Endodermal cell (in vitro differentiated cells): ENCODE measurements around the gene AP3S2. TPM values are rescaled to one million over a fixed set of nuclear protein-coding genes. Genes with fewer than 3 reads are reported as not detected.
"Not testable (repeated sequence)": the region's sequence is repeated elsewhere in the genome, so short reads cannot be mapped to it uniquely, and the experiment has no call there.

Experiments used
- DNase-seq: peaks from one replicate; pipeline ENCODE4 v3.0.0-alpha.2; 2017
- H3K27ac ChIP-seq: 2 replicates; pipeline ENCODE4 v1.5.1; 2013; ENCODE audit warnings: mild to moderate bottlenecking, low read depth, low read length, moderate library complexity
- H3K27me3 ChIP-seq: 2 replicates; pipeline ENCODE4 v1.6.1; 2013; ENCODE audit warnings: mild to moderate bottlenecking, low read length, moderate library complexity; ENCODE audit not compliant: insufficient read depth, control insufficient read depth, poor library complexity, severe bottlenecking
- H3K36me3 ChIP-seq: 2 replicates; pipeline ENCODE4 v1.7.0; 2013; ENCODE audit warnings: mild to moderate bottlenecking, low read length, moderate library complexity; ENCODE audit not compliant: control insufficient read depth, insufficient read depth
- H3K4me1 ChIP-seq: one replicate; pipeline ENCODE4 v1.7.0; 2013; ENCODE audit warnings: low read length; ENCODE audit not compliant: control insufficient read depth, insufficient read depth
- H3K4me3 ChIP-seq: 2 replicates; pipeline ENCODE4 v1.5.1; 2013; ENCODE audit warnings: mild to moderate bottlenecking, low read length, moderate library complexity
- H3K9ac ChIP-seq: 2 replicates; pipeline ENCODE4 v1.6.1; 2013; ENCODE audit warnings: mild to moderate bottlenecking, low read length, moderate library complexity; ENCODE audit not compliant: poor library complexity, severe bottlenecking; ENCODE audit errors: extremely low read depth
- H3K9me3 ChIP-seq: 2 replicates; pipeline ENCODE4 v1.6.1; 2013; ENCODE audit warnings: mild to moderate bottlenecking, low read length, moderate library complexity; ENCODE audit not compliant: control insufficient read depth
- H3K27ac Mint-ChIP-seq: 2 replicates; pipeline ENCODE4 v1.8.0; 2020; ENCODE audit warnings: mixed read lengths
- H3K27me3 Mint-ChIP-seq: 2 replicates; pipeline ENCODE4 v1.8.0; 2021; ENCODE audit warnings: mild to moderate bottlenecking, mixed read lengths; ENCODE audit not compliant: insufficient read depth
- H3K36me3 Mint-ChIP-seq: 2 replicates; pipeline ENCODE4 v1.8.0; 2020; ENCODE audit warnings: low read depth, mixed read lengths
- H3K4me1 Mint-ChIP-seq: 2 replicates; pipeline ENCODE4 v1.8.0; 2020; ENCODE audit warnings: mixed read lengths
- H3K4me3 Mint-ChIP-seq: 2 replicates; pipeline ENCODE4 v1.8.0; 2020; ENCODE audit warnings: mild to moderate bottlenecking, moderate library complexity, mixed read lengths
- H3K9me3 Mint-ChIP-seq: 2 replicates; pipeline ENCODE4 v1.8.0; 2020; ENCODE audit warnings: mild to moderate bottlenecking, mixed read lengths
- WGBS, 2 experiments: methylation state at CpG; one replicate each; pipeline versions ENCODE4 v1.1.5 to v1.1.7; 2013; ENCODE audit warnings: missing lambda C conversion rate in 2 of 2, mixed read lengths in 1 of 2; ENCODE audit not compliant: insufficient coverage in 1 of 2, insufficient read length in 1 of 2; 5-methylcytosine and 5-hydroxymethylcytosine counted together
- total RNA-seq, 2 donors: library from RNA; stranded (reverse); fragmentation: NEBNext Ultra II Directional in 1 of 2; extraction: Animal tissue kit (Norgen Biotek cat#: 25700) in 1 of 2; gene quantifications; 2 replicates in 1 of 2; 3 replicates in 1 of 2; pipeline ENCODE4 v1.2.1, GENCODE V29; 2021
- TF ChIP-seq, protein P1 (sequence below): fragments of 200-600 bp; sonication (generic); conservative IDR thresholded peaks from 2 replicates; pipeline ENCODE4 v1.5.0; 2021; ENCODE audit warnings: antibody characterized with exemption, mild to moderate bottlenecking

AP3S2 gene
- total RNA-seq, 2 donors from 2014 or later, result 39.5 to 54.4 TPM

DNA sequence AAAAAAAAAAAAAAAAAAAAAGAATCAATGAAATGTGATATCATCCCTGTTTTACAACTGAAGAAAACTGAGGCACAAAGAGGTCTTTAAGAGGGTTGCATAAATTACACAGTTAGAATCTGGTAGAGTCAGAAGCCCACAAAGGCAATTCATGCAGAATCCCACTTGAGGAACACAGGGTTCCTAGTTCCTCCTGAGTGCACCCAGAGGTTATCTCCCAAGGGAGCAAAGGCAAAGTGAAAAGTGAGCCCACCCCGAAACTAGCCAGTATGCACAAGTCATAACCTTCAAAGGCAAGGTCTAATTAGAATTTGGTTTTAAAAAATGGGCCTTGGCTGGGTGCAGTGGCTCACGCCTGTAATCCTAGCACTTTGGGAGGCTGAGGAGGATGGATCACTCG is 37.8 kb downstream of the AP3S2 start:
- Histone ChIP-seq H3K27ac (no peak overlapping the region), H3K4me3 (no peak overlapping the region), H3K4me1 (no peaks in the 10 kb centered on the region), H3K36me3 (peaks cover 36% of the 10 kb centered on the region), H3K9me3 (peaks cover 4% of the 10 kb centered on the region), H3K27me3 (no peaks in the 10 kb centered on the region), H3K9ac (no peak overlapping the region)
- Mint-ChIP-seq H3K36me3 (peaks cover 69% of the 10 kb centered on the region), H3K27me3 (no peaks in the 10 kb centered on the region), H3K27ac (no peak overlapping the region), H3K9me3 (peaks cover 22% of the 10 kb centered on the region), H3K4me1 (no peaks in the 10 kb centered on the region), H3K4me3 (no peak overlapping the region)
- no peak for DNase-seq
- 96 to 98% methylated on average over 3 of the region's 3 CpGs for WGBS, 2 experiments
- TF ChIP-seq, protein P1, sequence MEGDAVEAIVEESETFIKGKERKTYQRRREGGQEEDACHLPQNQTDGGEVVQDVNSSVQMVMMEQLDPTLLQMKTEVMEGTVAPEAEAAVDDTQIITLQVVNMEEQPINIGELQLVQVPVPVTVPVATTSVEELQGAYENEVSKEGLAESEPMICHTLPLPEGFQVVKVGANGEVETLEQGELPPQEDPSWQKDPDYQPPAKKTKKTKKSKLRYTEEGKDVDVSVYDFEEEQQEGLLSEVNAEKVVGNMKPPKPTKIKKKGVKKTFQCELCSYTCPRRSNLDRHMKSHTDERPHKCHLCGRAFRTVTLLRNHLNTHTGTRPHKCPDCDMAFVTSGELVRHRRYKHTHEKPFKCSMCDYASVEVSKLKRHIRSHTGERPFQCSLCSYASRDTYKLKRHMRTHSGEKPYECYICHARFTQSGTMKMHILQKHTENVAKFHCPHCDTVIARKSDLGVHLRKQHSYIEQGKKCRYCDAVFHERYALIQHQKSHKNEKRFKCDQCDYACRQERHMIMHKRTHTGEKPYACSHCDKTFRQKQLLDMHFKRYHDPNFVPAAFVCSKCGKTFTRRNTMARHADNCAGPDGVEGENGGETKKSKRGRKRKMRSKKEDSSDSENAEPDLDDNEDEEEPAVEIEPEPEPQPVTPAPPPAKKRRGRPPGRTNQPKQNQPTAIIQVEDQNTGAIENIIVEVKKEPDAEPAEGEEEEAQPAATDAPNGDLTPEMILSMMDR, result no peak

DNA sequence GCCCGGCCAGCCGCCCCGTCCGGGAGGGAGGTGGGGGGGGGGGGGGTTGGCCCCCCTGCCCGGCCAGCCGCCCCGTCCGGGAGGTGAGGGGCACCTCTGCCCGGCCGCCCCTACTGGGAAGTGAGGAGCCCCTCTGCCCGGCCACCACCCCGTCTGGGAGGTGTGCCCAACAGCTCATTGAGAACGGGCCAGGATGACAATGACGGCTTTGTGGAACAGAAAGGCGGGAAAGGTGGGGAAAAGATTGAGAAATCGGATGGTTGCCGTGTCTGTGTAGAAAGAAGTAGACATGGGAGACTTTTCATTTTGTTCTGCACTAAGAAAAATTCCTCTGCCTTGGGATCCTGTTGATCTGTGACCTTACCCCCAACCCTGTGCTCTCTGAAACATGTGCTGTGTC is 38.9 kb downstream of the AP3S2 start:
- H3K4me3 Mint-ChIP-seq, H3K27ac ChIP-seq, H3K9me3 ChIP-seq, H3K27me3 Mint-ChIP-seq, H3K27me3 ChIP-seq, H3K4me1 Mint-ChIP-seq, H3K9ac ChIP-seq, H3K4me3 ChIP-seq, H3K27ac Mint-ChIP-seq, DNase-seq, H3K4me1 ChIP-seq: not testable (repeated sequence)
- H3K36me3 ChIP-seq, result peaks cover 33% of the 10 kb centered on the region
- H3K36me3 Mint-ChIP-seq, result peaks cover 67% of the 10 kb centered on the region
- H3K9me3 Mint-ChIP-seq, result peaks cover 22% of the 10 kb centered on the region
- WGBS, 2 experiments, result 80 to 92% methylated on average over 1 to 5 of the region's 17 CpGs

DNA sequence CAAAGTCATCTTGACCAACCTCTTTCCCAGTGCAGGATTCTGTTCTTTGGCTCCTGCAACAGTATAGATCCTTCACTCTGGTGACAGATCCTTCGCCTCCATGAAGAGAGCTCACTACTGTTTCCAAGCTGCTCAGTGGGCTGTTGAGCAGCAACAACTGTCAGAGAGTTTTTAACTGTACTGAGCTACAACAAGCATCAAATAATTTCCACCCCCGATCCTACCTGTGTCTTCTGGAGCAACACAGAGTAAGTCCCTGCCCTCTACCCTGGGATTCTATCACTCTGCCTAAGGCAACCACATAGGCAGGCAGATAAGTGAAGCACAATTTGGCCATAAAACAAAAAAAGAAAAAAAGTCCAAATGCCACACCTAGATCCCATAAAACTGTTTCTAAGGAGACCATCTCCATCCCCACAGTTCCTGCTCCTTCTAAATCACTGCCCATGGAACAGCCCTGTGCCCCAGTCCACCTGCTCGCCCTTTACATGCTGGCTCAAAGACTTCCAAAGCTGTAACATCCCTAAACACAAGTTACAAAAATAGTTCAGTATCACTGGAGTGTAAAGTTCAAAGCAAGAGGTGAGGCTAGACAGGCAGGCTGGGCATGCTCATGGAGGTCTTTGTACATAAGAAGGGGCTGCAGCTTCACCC is 41.3 kb downstream of the AP3S2 start:
- H3K27ac Mint-ChIP-seq, result no peak overlapping the region
- no peak overlapping the region for H3K4me3 Mint-ChIP-seq
- WGBS, 2 experiments, result 90 to 94% methylated on average over 2 to 3 of the region's 3 CpGs

More for the DNA sequence above, 41.3 kb downstream of the AP3S2 start:
- no peak for DNase-seq
- TF ChIP-seq, protein P1, result no peak
- no peak overlapping the region for H3K4me3 ChIP-seq
- H3K36me3 ChIP-seq, result peaks cover 43% of the 10 kb centered on the region
- no peak overlapping the region for H3K27ac ChIP-seq
- H3K9me3 Mint-ChIP-seq, result peaks cover 22% of the 10 kb centered on the region
- H3K27me3 Mint-ChIP-seq, result no peaks in the 10 kb centered on the region
- H3K36me3 Mint-ChIP-seq, result peaks cover 62% of the 10 kb centered on the region
- H3K9me3 ChIP-seq, result peaks cover 4% of the 10 kb centered on the region
- H3K4me1 Mint-ChIP-seq, result no peaks in the 10 kb centered on the region
- no peaks in the 10 kb centered on the region for H3K27me3 ChIP-seq
- H3K9ac ChIP-seq, result no peak overlapping the region
- H3K4me1 ChIP-seq, result no peaks in the 10 kb centered on the region
